ENCODE measurements around the gene TSC22D4.

DNA sequence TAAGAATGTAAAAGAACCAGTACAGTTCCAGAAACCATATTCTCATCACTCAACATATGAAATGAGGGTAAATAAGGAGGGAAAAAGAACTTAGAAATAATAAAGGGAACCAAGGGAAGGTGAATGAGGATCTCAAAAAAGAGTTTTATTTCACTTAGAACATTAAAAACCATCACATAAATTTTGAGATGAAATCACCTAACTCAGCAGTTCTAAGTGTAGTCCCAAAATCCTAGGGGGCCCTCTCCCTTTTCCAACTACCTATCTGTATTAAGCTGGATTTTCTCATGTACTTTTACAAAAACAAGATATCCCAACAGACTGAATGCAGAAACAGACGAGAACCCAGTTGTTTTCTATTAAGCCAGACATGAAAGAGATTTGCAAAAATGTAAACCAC, 53.7 kb downstream of the TSC22D4 start:
- TF ChIP-seq, protein P1, sequence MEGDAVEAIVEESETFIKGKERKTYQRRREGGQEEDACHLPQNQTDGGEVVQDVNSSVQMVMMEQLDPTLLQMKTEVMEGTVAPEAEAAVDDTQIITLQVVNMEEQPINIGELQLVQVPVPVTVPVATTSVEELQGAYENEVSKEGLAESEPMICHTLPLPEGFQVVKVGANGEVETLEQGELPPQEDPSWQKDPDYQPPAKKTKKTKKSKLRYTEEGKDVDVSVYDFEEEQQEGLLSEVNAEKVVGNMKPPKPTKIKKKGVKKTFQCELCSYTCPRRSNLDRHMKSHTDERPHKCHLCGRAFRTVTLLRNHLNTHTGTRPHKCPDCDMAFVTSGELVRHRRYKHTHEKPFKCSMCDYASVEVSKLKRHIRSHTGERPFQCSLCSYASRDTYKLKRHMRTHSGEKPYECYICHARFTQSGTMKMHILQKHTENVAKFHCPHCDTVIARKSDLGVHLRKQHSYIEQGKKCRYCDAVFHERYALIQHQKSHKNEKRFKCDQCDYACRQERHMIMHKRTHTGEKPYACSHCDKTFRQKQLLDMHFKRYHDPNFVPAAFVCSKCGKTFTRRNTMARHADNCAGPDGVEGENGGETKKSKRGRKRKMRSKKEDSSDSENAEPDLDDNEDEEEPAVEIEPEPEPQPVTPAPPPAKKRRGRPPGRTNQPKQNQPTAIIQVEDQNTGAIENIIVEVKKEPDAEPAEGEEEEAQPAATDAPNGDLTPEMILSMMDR (IDR thresholded peaks at IDR 0.05), result no peak
- TF ChIP-seq POLR2AphosphoS5 (IDR thresholded peaks at IDR 0.05) (no peak), POLR2A (IDR thresholded peaks at IDR 0.05; ENCODE audit: low read depth) (no peak)
